ENCODE data around the gene FSTL4. TPM values are rescaled to one million over a fixed set of nuclear protein-coding genes. Genes with fewer than 3 reads are reported as not detected.

The FSTL4 gene
- total and polyA plus RNA-seq, 2 of the 4 experiments (the other 2 are of a cell fraction), result 0.18 TPM; not detected in 1

DNA sequence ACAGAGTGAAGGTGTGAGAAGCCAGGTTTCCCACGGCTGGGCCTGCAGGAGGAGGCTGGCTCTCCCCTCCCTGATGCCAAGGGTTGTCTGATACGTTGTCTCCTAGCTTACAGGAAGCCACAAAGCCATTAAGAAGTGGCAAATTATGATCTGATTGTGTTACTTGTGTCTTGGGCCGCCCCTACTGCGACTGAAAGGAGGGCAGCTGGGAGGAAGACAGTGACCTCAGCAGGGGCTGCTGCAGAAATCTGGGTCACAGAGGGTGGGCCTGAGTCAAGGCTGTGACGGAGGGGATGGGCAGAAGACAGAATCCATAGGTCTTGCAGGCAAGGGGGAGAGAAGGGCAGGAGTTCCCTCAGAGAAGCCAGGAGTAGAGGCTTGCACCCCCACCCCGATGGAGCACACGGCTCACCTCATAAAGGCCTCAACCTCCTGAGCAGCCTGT is 145.0 kb downstream of the FSTL4 start:
- no peak for TF ChIP-seq BHLHE40 (IDR thresholded peaks at IDR 0.05; ENCODE audit: low read depth, low read length)
- TF ChIP-seq RAD21 (IDR thresholded peaks at IDR 0.05; ENCODE audit: low read length), result no peak
- TF ChIP-seq SMC3 (IDR thresholded peaks at IDR 0.05; ENCODE audit: low read depth, low read length), result no peak
- TF ChIP-seq FOS (IDR thresholded peaks at IDR 0.05; ENCODE audit: low read depth, low read length), result no peak
- no peak for TF ChIP-seq USF2 (IDR thresholded peaks at IDR 0.05; ENCODE audit: low read depth, low read length)
- TF ChIP-seq, protein P1, sequence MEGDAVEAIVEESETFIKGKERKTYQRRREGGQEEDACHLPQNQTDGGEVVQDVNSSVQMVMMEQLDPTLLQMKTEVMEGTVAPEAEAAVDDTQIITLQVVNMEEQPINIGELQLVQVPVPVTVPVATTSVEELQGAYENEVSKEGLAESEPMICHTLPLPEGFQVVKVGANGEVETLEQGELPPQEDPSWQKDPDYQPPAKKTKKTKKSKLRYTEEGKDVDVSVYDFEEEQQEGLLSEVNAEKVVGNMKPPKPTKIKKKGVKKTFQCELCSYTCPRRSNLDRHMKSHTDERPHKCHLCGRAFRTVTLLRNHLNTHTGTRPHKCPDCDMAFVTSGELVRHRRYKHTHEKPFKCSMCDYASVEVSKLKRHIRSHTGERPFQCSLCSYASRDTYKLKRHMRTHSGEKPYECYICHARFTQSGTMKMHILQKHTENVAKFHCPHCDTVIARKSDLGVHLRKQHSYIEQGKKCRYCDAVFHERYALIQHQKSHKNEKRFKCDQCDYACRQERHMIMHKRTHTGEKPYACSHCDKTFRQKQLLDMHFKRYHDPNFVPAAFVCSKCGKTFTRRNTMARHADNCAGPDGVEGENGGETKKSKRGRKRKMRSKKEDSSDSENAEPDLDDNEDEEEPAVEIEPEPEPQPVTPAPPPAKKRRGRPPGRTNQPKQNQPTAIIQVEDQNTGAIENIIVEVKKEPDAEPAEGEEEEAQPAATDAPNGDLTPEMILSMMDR (conservative IDR thresholded peaks at IDR 0.05; ENCODE audit: low read depth, low read length), result no peak
- TF ChIP-seq NFE2L2 (IDR thresholded peaks at IDR 0.05; ENCODE audit: low read depth, low read length), result no peak
- no peak for TF ChIP-seq CEBPB (IDR thresholded peaks at IDR 0.05; ENCODE audit: low read depth, low read length)
- no peak for TF ChIP-seq RFX5 (IDR thresholded peaks at IDR 0.05; ENCODE audit: low read depth, low read length)
- TF ChIP-seq MAZ (IDR thresholded peaks at IDR 0.05; ENCODE audit: borderline replicate concordance, low read depth, low read length), result no peak
- TF ChIP-seq POLR2A (IDR thresholded peaks at IDR 0.05; ENCODE audit: low read depth, low read length), result no peak
- Histone ChIP-seq H3K56ac (ENCODE audit: extremely low read depth, insufficient read depth, low read length) (no peak overlapping the region), H4K91ac (ENCODE audit: insufficient read depth, low read depth, low read length) (no peak overlapping the region), H2AFZ (replicated peaks; ENCODE audit: low read length, poor library complexity) (peak overlapping the region; percentile 16), H2AK9ac (replicated peaks; ENCODE audit: low read depth, low read length, poor library complexity) (no peak overlapping the region), H3K27me3 (ENCODE audit: control insufficient read depth, insufficient read depth, low read length) (no peaks in the 10 kb centered on the region; the same call in none of the 2 replicates), H4K8ac (ENCODE audit: low read depth in 2 of 2, low read length in 2 of 2) (no peak overlapping the region), H3K79me1 (ENCODE audit: low read depth in 1 of 2, low read length in 2 of 2) (no peaks in the 10 kb centered on the region), H3K4me2 (ENCODE audit: low read depth, low read length) (no peak overlapping the region), H4K5ac (ENCODE audit: low read depth, low read length) (no peak overlapping the region), H3K27ac (ENCODE audit: insufficient read depth, low read length) (no peak overlapping the region), H2BK20ac (ENCODE audit: low read depth, low read length) (no peak overlapping the region), H2BK120ac (ENCODE audit: low read depth, low read length) (no peak overlapping the region), H3K9ac (ENCODE audit: low read depth, low read length) (no peak overlapping the region), H3K18ac (ENCODE audit: low read depth, low read length) (no peak overlapping the region), H3K4me3 (ENCODE audit: insufficient read depth, low read depth, low read length) (no peak overlapping the region), H3K23ac (ENCODE audit: low read depth, low read length) (no peak overlapping the region), H2BK5ac (ENCODE audit: low read depth, low read length, poor library complexity, severe bottlenecking) (peak overlapping the region; percentile 74), H2AK5ac (ENCODE audit: low read depth, low read length) (no peak overlapping the region), H3K4me1 (ENCODE audit: control insufficient read depth, insufficient read depth, low read length) (no peaks in the 10 kb centered on the region), H3K4ac (ENCODE audit: low read depth, low read length) (no peak overlapping the region), H3K36me3 (ENCODE audit: control insufficient read depth, insufficient read depth, low read length) (no peaks in the 10 kb centered on the region), H3K9me1 (ENCODE audit: insufficient read depth, low read length) (peaks cover 3% of the 10 kb centered on the region; the same call in 1 of the 2 replicates), H4K20me1 (ENCODE audit: insufficient read depth, low read length) (no peaks in the 10 kb centered on the region), H3K9me3 (ENCODE audit: control insufficient read depth, insufficient read depth, low read length) (no peaks in the 10 kb centered on the region), H3K14ac (replicated peaks; ENCODE audit: low read depth, low read length) (no peak overlapping the region), H2BK15ac (ENCODE audit: low read depth, low read length) (no peak overlapping the region)
- intact Hi-C loops (cut with micrococcal nuclease), result no loop called here
- POLR2A ChIA-PET (ENCODE audit: unreplicated experiment), result no interaction called here
- WGBS, 2 experiments (ENCODE audit: extremely low coverage in 2 of 2, insufficient read length in 1 of 2), result no CpG with 5 or more reads among the region's 7 CpGs
- ATAC-seq (ENCODE audit: low read depth), result no peak
- CTCF ChIA-PET, result no interaction called here
- dilution Hi-C loops (cut with HindIII; ENCODE audit: low sequenced_read_pairs, unreplicated experiment), result no loop called here
- DNase-seq, result no peak
- BruUV-seq (replicated peaks), result no TSS peak
- in situ Hi-C loops (cut with MboI; ENCODE audit: low sequenced_read_pairs), result no loop called here

Measured in IMR-90 (cell line).